WTC11 (cell line): Measurements from ENCODE around the gene LGR6. TPM values are rescaled to one million over a fixed set of nuclear protein-coding genes. Genes with fewer than 3 reads are reported as not detected.

Experiments
- ATAC-seq: fragments of 200-7000 bp; cut with Tn5 transposase; 2 replicates; pipeline ENCODE4 v1.10.0; 2021; ENCODE audit warnings: mild to moderate bottlenecking, moderate library complexity
- CTCF ChIA-PET: fragments of 300-600 bp; sonication (Branson Sonifier 250); formaldehyde crosslinking; loops from one replicate; lab custom pipeline; 2021; ENCODE audit warnings: antibody characterized with exemption; lab: Charles Lee
- POLR2A ChIA-PET: fragments of 350-600 bp; sonication (Branson Sonifier 250); formaldehyde crosslinking; loops from one replicate; lab custom pipeline; 2021; ENCODE audit warnings: antibody characterized with exemption; lab: Charles Lee
- DNase-seq: peaks from one replicate; pipeline ENCODE4 v3.0.0; 2021; ENCODE audit warnings: low spot score
- H3K27ac Mint-ChIP-seq: 2 replicates; pipeline ENCODE4 v1.8.0; 2021; ENCODE audit warnings: mixed read lengths
- H3K27me3 Mint-ChIP-seq: 2 replicates; pipeline ENCODE4 v1.8.0; 2021; ENCODE audit warnings: low read depth, mild to moderate bottlenecking, moderate library complexity, mixed read lengths
- H3K36me3 Mint-ChIP-seq: 2 replicates; pipeline ENCODE4 v1.8.0; 2021; ENCODE audit warnings: mixed read lengths
- H3K4me1 Mint-ChIP-seq: 2 replicates; pipeline ENCODE4 v1.8.0; 2022; ENCODE audit warnings: mixed read lengths
- H3K4me3 Mint-ChIP-seq: 2 replicates; pipeline ENCODE4 v1.8.0; 2021; ENCODE audit warnings: mild to moderate bottlenecking, moderate library complexity, mixed read lengths
- H3K9me3 Mint-ChIP-seq: 2 replicates; pipeline ENCODE4 v1.8.0; 2021; ENCODE audit warnings: mixed read lengths
- ATF1 ChIP-seq: sonication (generic); formaldehyde crosslinking; IDR thresholded peaks from 2 replicates; pipeline ENCODE4 v1.8.1; 2023; ENCODE audit warnings: mild to moderate bottlenecking, moderate library complexity, missing genetic modification reagents
- EMX1 ChIP-seq: fragments of 250-450 bp; sonication (Bioruptor Pico); IDR thresholded peaks from 2 replicates; pipeline ENCODE4 v1.8.0; 2021; ENCODE audit warnings: mild to moderate bottlenecking
- ETV6 ChIP-seq: sonication (generic); formaldehyde crosslinking; IDR thresholded peaks from 2 replicates; pipeline ENCODE4 v1.8.1; 2022; ENCODE audit warnings: mild to moderate bottlenecking, missing genetic modification reagents
- FOXK1 ChIP-seq: sonication (generic); formaldehyde crosslinking; IDR thresholded peaks from 2 replicates; pipeline ENCODE4 v1.8.0; 2022; ENCODE audit warnings: mild to moderate bottlenecking, moderate library complexity, missing genetic modification reagents
- FOXP1 ChIP-seq: sonication (generic); formaldehyde crosslinking; IDR thresholded peaks from 2 replicates; pipeline ENCODE4 v1.8.0; 2022; ENCODE audit warnings: missing genetic modification reagents, mild to moderate bottlenecking, moderate library complexity, borderline replicate concordance
- GRHL2 ChIP-seq: fragments of 250-450 bp; sonication (Bioruptor Pico); IDR thresholded peaks from 2 replicates; pipeline ENCODE4 v1.8.0; 2022; ENCODE audit warnings: mild to moderate bottlenecking, moderate library complexity; ENCODE audit not compliant: insufficient replicate concordance, severe bottlenecking
- JAZF1 ChIP-seq: fragments of 250-450 bp; sonication (Bioruptor Pico); IDR thresholded peaks from 2 replicates; pipeline ENCODE4 v1.9.0; 2021; ENCODE audit warnings: moderate library complexity, mild to moderate bottlenecking, inconsistent platforms
- MYBL2 ChIP-seq: sonication (generic); formaldehyde crosslinking; IDR thresholded peaks from 2 replicates; pipeline ENCODE4 v1.8.1; 2023; ENCODE audit warnings: mild to moderate bottlenecking, moderate library complexity, missing genetic modification reagents
- NFATC4 ChIP-seq: fragments of 250-450 bp; sonication (Bioruptor Pico); IDR thresholded peaks from 2 replicates; pipeline ENCODE4 v1.9.0; 2021; ENCODE audit warnings: mild to moderate bottlenecking
- NR2C2 ChIP-seq: sonication (generic); formaldehyde crosslinking; IDR thresholded peaks from 2 replicates; pipeline ENCODE4 v1.8.0; 2022; ENCODE audit warnings: mild to moderate bottlenecking, missing genetic modification reagents
- RORB ChIP-seq: fragments of 250-450 bp; sonication (Bioruptor Pico); IDR thresholded peaks from 2 replicates; pipeline ENCODE4 v1.9.0; 2021; ENCODE audit warnings: mild to moderate bottlenecking
- SOX15 ChIP-seq: fragments of 250-450 bp; sonication (Bioruptor Pico); IDR thresholded peaks from 2 replicates; pipeline ENCODE4 v1.9.0; 2021; ENCODE audit warnings: mild to moderate bottlenecking
- TCF7 ChIP-seq: sonication (generic); formaldehyde crosslinking; IDR thresholded peaks from 2 replicates; pipeline ENCODE4 v1.8.0; 2022; ENCODE audit warnings: mild to moderate bottlenecking, low read depth, missing genetic modification reagents, moderate library complexity
- TEAD1 ChIP-seq: sonication (generic); formaldehyde crosslinking; IDR thresholded peaks from 2 replicates; pipeline ENCODE4 v1.8.0; 2022; ENCODE audit warnings: mild to moderate bottlenecking, missing genetic modification reagents
- TP53 ChIP-seq: sonication (generic); formaldehyde crosslinking; IDR thresholded peaks from 2 replicates; pipeline ENCODE4 v1.8.1; 2023; ENCODE audit warnings: mild to moderate bottlenecking, missing genetic modification reagents
- ZNF138 ChIP-seq: sonication (generic); formaldehyde crosslinking; conservative IDR thresholded peaks from 2 replicates; pipeline ENCODE4 v1.8.1; 2022; ENCODE audit warnings: mild to moderate bottlenecking, moderate library complexity, missing genetic modification reagents
- ZNF219 ChIP-seq: sonication (generic); formaldehyde crosslinking; IDR thresholded peaks from 2 replicates; pipeline ENCODE4 v1.8.0; 2023; ENCODE audit warnings: missing genetic modification reagents, mild to moderate bottlenecking, borderline replicate concordance
- ZNF232 ChIP-seq: sonication (generic); formaldehyde crosslinking; IDR thresholded peaks from 2 replicates; pipeline ENCODE4 v1.8.0; 2022; ENCODE audit warnings: mild to moderate bottlenecking, missing genetic modification reagents
- ZNF416 ChIP-seq: fragments of 250-450 bp; sonication (Bioruptor Pico); IDR thresholded peaks from 2 replicates; pipeline ENCODE4 v1.9.0; 2021; ENCODE audit warnings: mild to moderate bottlenecking, inconsistent platforms
- total RNA-seq: library from RNA; stranded (reverse); gene quantifications from 3 replicates; pipeline ENCODE4 v1.2.3, GENCODE V29; 2021
- TF ChIP-seq, protein P1 (sequence below): fragments of 250-450 bp; sonication (Bioruptor Pico); IDR thresholded peaks from 2 replicates; pipeline ENCODE4 v2.1.2; 2022; ENCODE audit warnings: mild to moderate bottlenecking, moderate library complexity
- TF ChIP-seq, protein P2 (sequence below): sonication (generic); formaldehyde crosslinking; IDR thresholded peaks from 2 replicates; pipeline ENCODE4 v1.8.0; 2022; ENCODE audit warnings: mild to moderate bottlenecking, missing genetic modification reagents
- TF ChIP-seq, protein P3 (sequence below): sonication (generic); formaldehyde crosslinking; IDR thresholded peaks from 2 replicates; pipeline ENCODE4 v1.8.1; 2022; ENCODE audit warnings: low read depth, missing genetic modification reagents, borderline replicate concordance

Gene LGR6
- total RNA-seq, 1 experiment from 2014 or later: 1.1 TPM

DNA sequence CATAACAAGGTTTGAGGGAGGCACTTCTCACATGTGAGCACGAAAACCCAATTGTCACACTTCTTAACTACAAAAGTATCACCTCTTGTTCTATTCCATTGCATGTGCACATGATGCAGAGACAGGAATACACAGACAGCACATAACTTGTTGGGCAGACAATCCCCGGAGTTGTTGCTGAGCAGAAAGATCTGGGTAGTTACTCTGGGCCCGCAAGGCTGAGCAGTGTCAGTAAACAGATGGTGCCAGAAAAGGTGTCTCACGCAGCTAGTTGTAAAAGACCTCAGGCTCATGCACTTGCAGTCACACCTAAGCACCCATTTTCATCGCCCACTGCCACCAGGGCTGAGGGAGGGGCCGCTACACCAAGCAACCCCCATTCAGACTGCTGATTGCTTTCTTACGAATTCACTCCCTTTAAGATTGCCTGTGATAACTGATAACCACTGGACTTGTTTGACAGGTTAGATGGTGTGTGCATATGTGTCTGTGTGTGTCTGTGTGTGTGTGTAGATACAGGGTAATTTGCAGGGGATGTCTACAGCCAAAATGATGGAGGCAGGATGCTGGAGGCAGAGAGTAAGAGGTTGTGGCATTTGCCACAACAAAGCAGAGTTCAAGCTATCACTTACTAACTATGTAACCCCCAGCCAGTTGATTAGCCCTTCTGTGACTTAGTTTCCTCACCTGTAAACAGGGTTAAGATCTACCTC, 4.2 kb downstream of the LGR6 start:
- no peak overlapping the region for H3K4me3 Mint-ChIP-seq
- H3K9me3 Mint-ChIP-seq: no peaks in the 10 kb centered on the region
- no peak for ATAC-seq
- no peaks in the 10 kb centered on the region for H3K36me3 Mint-ChIP-seq
- DNase-seq: no peak
- POLR2A ChIA-PET: no interaction called here
- H3K4me1 Mint-ChIP-seq: peaks cover 6% of the 10 kb centered on the region
- CTCF ChIA-PET: interaction anchor here (0.9 kb wide), 1 partner anchor 43 kb away, joined by 3 read pairs; no protein-coding TSS in a partner anchor
- no peak overlapping the region for H3K27ac Mint-ChIP-seq
- TF ChIP-seq NR2C2 (CRISPR knock-in tag): no peak
- TF ChIP-seq JAZF1 (CRISPR knock-in tag): no peak
- TF ChIP-seq FOXK1 (CRISPR knock-in tag): no peak
- TF ChIP-seq TCF7 (CRISPR knock-in tag): no peak
- no peak for TF ChIP-seq SOX15 (CRISPR knock-in tag)
- TF ChIP-seq TP53: no peak
- no peak for TF ChIP-seq NFATC4 (CRISPR knock-in tag)
- no peak for TF ChIP-seq ETV6
- no peak for TF ChIP-seq ZNF219 (CRISPR knock-in tag)
- TF ChIP-seq FOXP1 (CRISPR knock-in tag): no peak
- TF ChIP-seq, protein P1, sequence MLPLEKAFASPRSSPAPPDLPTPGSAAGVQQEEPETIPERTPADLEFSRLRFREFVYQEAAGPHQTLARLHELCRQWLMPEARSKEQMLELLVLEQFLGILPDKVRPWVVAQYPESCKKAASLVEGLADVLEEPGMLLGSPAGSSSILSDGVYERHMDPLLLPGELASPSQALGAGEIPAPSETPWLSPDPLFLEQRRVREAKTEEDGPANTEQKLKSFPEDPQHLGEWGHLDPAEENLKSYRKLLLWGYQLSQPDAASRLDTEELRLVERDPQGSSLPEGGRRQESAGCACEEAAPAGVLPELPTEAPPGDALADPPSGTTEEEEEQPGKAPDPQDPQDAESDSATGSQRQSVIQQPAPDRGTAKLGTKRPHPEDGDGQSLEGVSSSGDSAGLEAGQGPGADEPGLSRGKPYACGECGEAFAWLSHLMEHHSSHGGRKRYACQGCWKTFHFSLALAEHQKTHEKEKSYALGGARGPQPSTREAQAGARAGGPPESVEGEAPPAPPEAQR: no peak
- TF ChIP-seq RORB: no peak
- H3K27me3 Mint-ChIP-seq: peaks cover 38% of the 10 kb centered on the region

DNA sequence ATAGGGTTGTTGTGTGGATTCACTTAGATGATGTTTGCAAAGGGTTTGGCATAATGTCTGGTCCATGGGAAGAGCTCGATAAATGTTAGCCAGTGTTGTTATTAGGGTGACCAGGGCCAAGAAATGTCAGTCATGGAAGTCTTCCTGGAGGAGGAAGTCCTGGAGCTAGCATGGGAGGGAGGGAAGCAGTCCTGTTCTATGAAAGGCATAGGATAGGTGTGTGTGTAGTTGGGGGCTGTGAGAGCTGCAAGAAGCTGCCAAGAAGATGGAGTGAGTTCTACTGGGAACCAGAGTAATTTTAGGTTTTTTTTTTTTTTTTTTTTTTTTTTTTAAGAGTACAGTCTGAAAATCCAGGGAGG, 4.7 kb downstream of the LGR6 start:
- ATAC-seq (no peak), DNase-seq (no peak)
- Mint-ChIP-seq H3K4me3 (no peak overlapping the region), H3K36me3 (no peaks in the 10 kb centered on the region), H3K4me1 (peaks cover 6% of the 10 kb centered on the region), H3K27ac (no peak overlapping the region), H3K9me3 (no peaks in the 10 kb centered on the region), H3K27me3 (peaks cover 33% of the 10 kb centered on the region)
- POLR2A ChIA-PET: no interaction called here
- TF ChIP-seq, protein P2, sequence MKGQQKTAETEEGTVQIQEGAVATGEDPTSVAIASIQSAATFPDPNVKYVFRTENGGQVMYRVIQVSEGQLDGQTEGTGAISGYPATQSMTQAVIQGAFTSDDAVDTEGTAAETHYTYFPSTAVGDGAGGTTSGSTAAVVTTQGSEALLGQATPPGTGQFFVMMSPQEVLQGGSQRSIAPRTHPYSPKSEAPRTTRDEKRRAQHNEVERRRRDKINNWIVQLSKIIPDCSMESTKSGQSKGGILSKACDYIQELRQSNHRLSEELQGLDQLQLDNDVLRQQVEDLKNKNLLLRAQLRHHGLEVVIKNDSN: no peak
- TF ChIP-seq FOXP1 (CRISPR knock-in tag) (no peak), TP53 (no peak), EMX1 (CRISPR knock-in tag) (no peak), TEAD1 (no peak), ATF1 (no peak), NR2C2 (CRISPR knock-in tag) (no peak), ZNF416 (CRISPR knock-in tag) (no peak), ZNF138 (CRISPR knock-in tag) (no peak), MYBL2 (CRISPR knock-in tag) (no peak), ZNF232 (no peak), JAZF1 (CRISPR knock-in tag) (no peak), GRHL2 (CRISPR knock-in tag) (no peak), RORB (no peak)
- TF ChIP-seq, protein P3, sequence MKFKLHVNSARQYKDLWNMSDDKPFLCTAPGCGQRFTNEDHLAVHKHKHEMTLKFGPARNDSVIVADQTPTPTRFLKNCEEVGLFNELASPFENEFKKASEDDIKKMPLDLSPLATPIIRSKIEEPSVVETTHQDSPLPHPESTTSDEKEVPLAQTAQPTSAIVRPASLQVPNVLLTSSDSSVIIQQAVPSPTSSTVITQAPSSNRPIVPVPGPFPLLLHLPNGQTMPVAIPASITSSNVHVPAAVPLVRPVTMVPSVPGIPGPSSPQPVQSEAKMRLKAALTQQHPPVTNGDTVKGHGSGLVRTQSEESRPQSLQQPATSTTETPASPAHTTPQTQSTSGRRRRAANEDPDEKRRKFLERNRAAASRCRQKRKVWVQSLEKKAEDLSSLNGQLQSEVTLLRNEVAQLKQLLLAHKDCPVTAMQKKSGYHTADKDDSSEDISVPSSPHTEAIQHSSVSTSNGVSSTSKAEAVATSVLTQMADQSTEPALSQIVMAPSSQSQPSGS (CRISPR knock-in tag): no peak
- CTCF ChIA-PET: interaction anchor here (0.9 kb wide), 1 partner anchor 44 kb away, joined by 3 read pairs; no protein-coding TSS in a partner anchor
